H1 (cell line): Measurements from ENCODE around the gene SLC24A5. TPM values are rescaled to one million over a fixed set of nuclear protein-coding genes. Genes with fewer than 3 reads are reported as not detected.

Experiments used
- CTCF ChIA-PET: fragments of 300-600 bp; sonication (Branson Sonifier 250); formaldehyde crosslinking; loops from one replicate; lab custom pipeline; 2021; ENCODE audit not compliant: partially characterized antibody; lab: Charles Lee
- POLR2A ChIA-PET: fragments of 300-600 bp; sonication (Branson Sonifier 250); formaldehyde crosslinking; loops from one replicate; lab custom pipeline; 2021; ENCODE audit warnings: inconsistent platforms; ENCODE audit not compliant: partially characterized antibody; lab: Charles Lee
- DNase-seq, 2 experiments: peaks; one replicate each; pipeline versions ENCODE4 v3.0.0 to v3.0.0-alpha.2; 2010 to 2022; ENCODE audit warnings: low spot score in 2 of 2, low read depth in 1 of 2, mixed read lengths in 1 of 2
- FAIRE-seq: peaks from 2 replicates; lab custom pipeline; 2011; peaks lifted over from hg19 to GRCh38; lab: Jason Lieb, UNC
- H2AFZ ChIP-seq: 2 replicates; pipeline ENCODE4 v1.8.1; 2012; ENCODE audit warnings: low read length, inconsistent platforms
- H2AK5ac ChIP-seq: 2 replicates; pipeline ENCODE4 v1.6.1; 2013; ENCODE audit warnings: low read depth, low read length
- H2BK120ac ChIP-seq: replicated peaks from 2 replicates; pipeline ENCODE3; 2013; ENCODE audit warnings: low read depth, low read length, inconsistent platforms
- H2BK12ac ChIP-seq: 2 replicates; pipeline ENCODE4 v1.6.1; 2013; ENCODE audit warnings: low read depth, low read length
- H2BK15ac ChIP-seq: 2 replicates; pipeline ENCODE4 v1.6.1; 2013; ENCODE audit warnings: low read length
- H2BK20ac ChIP-seq: 2 replicates; pipeline ENCODE4 v1.6.1; 2013; ENCODE audit warnings: low read length
- H2BK5ac ChIP-seq: 2 replicates; pipeline ENCODE4 v1.6.1; 2013; ENCODE audit warnings: low read depth, low read length
- H3K14ac ChIP-seq: 2 replicates; pipeline ENCODE4 v1.6.1; 2013; ENCODE audit warnings: inconsistent platforms; ENCODE audit not compliant: insufficient read length
- H3K18ac ChIP-seq: 2 replicates; pipeline ENCODE4 v1.6.1; 2013; ENCODE audit warnings: low read length; ENCODE audit errors: extremely low read depth
- H3K23ac ChIP-seq: 2 replicates; pipeline ENCODE4 v1.6.1; 2013; ENCODE audit warnings: inconsistent platforms; ENCODE audit not compliant: insufficient read length
- H3K23me2 ChIP-seq: 2 replicates; pipeline ENCODE4 v1.6.1; 2013; ENCODE audit warnings: low read depth, low read length
- H3K27ac ChIP-seq: 2 replicates; pipeline ENCODE4 v1.6.1; 2011; ENCODE audit warnings: low read depth, low read length, inconsistent platforms
- H3K27me3 ChIP-seq, 4 experiments: replicated peaks in 1 of 4; 1 replicate in 1 of 4; 2 replicates in 3 of 4; pipeline versions ENCODE4 v1.6.1 to v1.8.1; 2011 to 2013; ENCODE audit warnings: low read length in 3 of 4, mild to moderate bottlenecking in 3 of 4, inconsistent platforms in 2 of 4, mixed read lengths in 2 of 4, moderate library complexity in 1 of 4; ENCODE audit not compliant: control insufficient read depth in 3 of 4, insufficient read depth in 3 of 4; ENCODE audit errors: extremely low read depth in 1 of 4
- H3K36me3 ChIP-seq, 4 experiments: 2 replicates each; pipeline versions ENCODE4 v1.6.1 to v1.8.1; 2011 to 2013; ENCODE audit warnings: mild to moderate bottlenecking in 4 of 4, low read length in 3 of 4, moderate library complexity in 2 of 4, control low read depth in 1 of 4, inconsistent platforms in 1 of 4; ENCODE audit not compliant: insufficient read depth in 4 of 4, control insufficient read depth in 2 of 4
- H3K4ac ChIP-seq: replicated peaks from 2 replicates; pipeline ENCODE3; 2013; ENCODE audit warnings: low read length, low read depth, mixed read lengths, inconsistent platforms; ENCODE audit not compliant: insufficient read length
- H3K4me1 ChIP-seq, 4 experiments: replicated peaks in 1 of 4; 1 replicate in 1 of 4; 2 replicates in 3 of 4; pipeline versions ENCODE4 v1.6.1 to v1.8.1; 2011 to 2013; ENCODE audit warnings: low read length in 3 of 4, inconsistent platforms in 2 of 4, mixed read lengths in 1 of 4; ENCODE audit not compliant: insufficient read depth in 4 of 4, control insufficient read depth in 3 of 4
- H3K4me2 ChIP-seq, 2 experiments: 2 replicates each; pipeline versions ENCODE4 v1.6.1 to v1.8.1; 2011 to 2013; ENCODE audit warnings: low read depth in 2 of 2, low read length in 2 of 2, control low read depth in 1 of 2, inconsistent platforms in 1 of 2, mild to moderate bottlenecking in 1 of 2; ENCODE audit not compliant: insufficient read depth in 1 of 2
- H3K4me3 ChIP-seq, 4 experiments: fragments of 200-600, 300-600 bp in 1 of 4; sonication (generic), shearing (Covaris generic), sonication (Bioruptor Twin) in 1 of 4; 2 replicates each; pipeline versions ENCODE4 v1.5.1 to v1.8.1; 2011 to 2016; ENCODE audit warnings: low read length in 4 of 4, low read depth in 3 of 4, control low read depth in 2 of 4, inconsistent platforms in 2 of 4, mild to moderate bottlenecking in 2 of 4, mixed read lengths in 1 of 4, moderate library complexity in 1 of 4; ENCODE audit not compliant: insufficient read depth in 2 of 4; ENCODE audit errors: extremely low read depth in 1 of 4
- H3K56ac ChIP-seq: replicated peaks from 2 replicates; pipeline ENCODE3; 2013; ENCODE audit warnings: low read depth, mild to moderate bottlenecking, mixed read lengths, low read length, inconsistent platforms; ENCODE audit not compliant: insufficient read length
- H3K79me1 ChIP-seq: 2 replicates; pipeline ENCODE4 v1.6.1; 2013; ENCODE audit warnings: low read depth, low read length, control low read depth
- H3K79me2 ChIP-seq, 2 experiments: 2 replicates each; pipeline versions ENCODE4 v1.6.1 to v1.8.1; 2012 to 2013; ENCODE audit warnings: low read length in 2 of 2, mild to moderate bottlenecking in 2 of 2, inconsistent platforms in 1 of 2; ENCODE audit not compliant: insufficient read depth in 2 of 2, control insufficient read depth in 1 of 2
- H3K9ac ChIP-seq, 4 experiments: replicated peaks in 1 of 4; 1 replicate in 1 of 4; 2 replicates in 3 of 4; pipeline versions ENCODE4 v1.6.1 to v1.8.1; 2011 to 2013; ENCODE audit warnings: low read depth in 3 of 4, low read length in 3 of 4, control low read depth in 2 of 4, mild to moderate bottlenecking in 2 of 4, moderate library complexity in 2 of 4, inconsistent platforms in 1 of 4; ENCODE audit errors: extremely low read depth in 1 of 4
- H3K9me3 ChIP-seq, 2 experiments: 2 replicates each; pipeline versions ENCODE4 v1.6.1 to v1.8.1; 2012 to 2013; ENCODE audit warnings: mild to moderate bottlenecking in 2 of 2, moderate library complexity in 2 of 2, control low read depth in 1 of 2, inconsistent platforms in 1 of 2, low read depth in 1 of 2, low read length in 1 of 2, mixed read lengths in 1 of 2; ENCODE audit not compliant: insufficient read depth in 2 of 2
- H4K20me1 ChIP-seq, 2 experiments: replicated peaks in 1 of 2; 2 replicates each; pipeline versions ENCODE3 to v1.8.1; 2011 to 2013; ENCODE audit warnings: inconsistent platforms in 2 of 2, low read length in 2 of 2, mild to moderate bottlenecking in 1 of 2; ENCODE audit not compliant: insufficient read depth in 2 of 2, control insufficient read depth in 1 of 2
- H4K5ac ChIP-seq: 2 replicates; pipeline ENCODE4 v1.6.1; 2013; ENCODE audit warnings: low read length, low read depth, mixed read lengths, inconsistent platforms; ENCODE audit not compliant: insufficient read length
- H4K8ac ChIP-seq: 2 replicates; pipeline ENCODE4 v1.8.0; 2013; ENCODE audit warnings: mild to moderate bottlenecking, moderate library complexity, low read length, inconsistent platforms; ENCODE audit not compliant: insufficient read depth; ENCODE audit errors: extremely low read depth
- H4K91ac ChIP-seq: replicated peaks from 2 replicates; pipeline ENCODE3; 2013; ENCODE audit warnings: low read length, mixed read lengths, inconsistent platforms; ENCODE audit not compliant: insufficient read length
- CBX5 ChIP-seq: fragments of 300-800, 300-1000 bp; sonication (generic); IDR thresholded peaks from 2 replicates; pipeline ENCODE4 v1.7.1; 2016; ENCODE audit warnings: antibody characterized with exemption, low read length, low read depth
- CREB1 ChIP-seq: IDR thresholded peaks from 2 replicates; pipeline ENCODE4 v1.6.1; 2012; ENCODE audit warnings: inconsistent platforms
- EP300 ChIP-seq, 2 experiments: IDR thresholded peaks; 1 replicate in 1 of 2; 2 replicates in 1 of 2; pipeline ENCODE4 v1.6.1; 2011 to 2012; ENCODE audit warnings: low read depth in 2 of 2, low read length in 2 of 2, mild to moderate bottlenecking in 2 of 2, borderline replicate concordance in 1 of 2, inconsistent platforms in 1 of 2, moderate library complexity in 1 of 2
- JUN ChIP-seq: IDR thresholded peaks from 2 replicates; pipeline ENCODE4 v1.6.1; 2011; ENCODE audit warnings: low read depth, mild to moderate bottlenecking, improper control_type of control experiment, low read length
- KDM1A ChIP-seq: fragments of 200-600, 300-600 bp; sonication (generic); IDR thresholded peaks from 2 replicates; pipeline ENCODE4 v1.7.1; 2016; ENCODE audit warnings: mild to moderate bottlenecking, low read length, borderline replicate concordance
- MAX ChIP-seq: IDR thresholded peaks from 2 replicates; pipeline ENCODE4 v1.6.1; 2012; ENCODE audit warnings: inconsistent platforms
- POLR2A ChIP-seq, 2 experiments: IDR thresholded peaks; 1 replicate in 1 of 2; 2 replicates in 1 of 2; pipeline ENCODE4 v1.6.1; 2011; ENCODE audit warnings: low read depth in 2 of 2, low read length in 2 of 2, mild to moderate bottlenecking in 2 of 2; ENCODE audit errors: control extremely low read depth in 1 of 2
- RBBP5 ChIP-seq: IDR thresholded peaks from 2 replicates; pipeline ENCODE4 v1.7.1; 2012; ENCODE audit warnings: low read depth, mild to moderate bottlenecking, inconsistent platforms, low read length, moderate library complexity, borderline replicate concordance
- SIN3A ChIP-seq, 2 experiments: IDR thresholded peaks in 1 of 2; conservative IDR thresholded peaks in 1 of 2; 2 replicates each; pipeline ENCODE4 v1.6.1; 2011 to 2012; ENCODE audit warnings: low read length in 2 of 2, improper control_type of control experiment in 1 of 2, low read depth in 1 of 2, mild to moderate bottlenecking in 1 of 2
- TAF7 ChIP-seq: optimal IDR thresholded peaks from 2 replicates; pipeline ENCODE3; 2011; ENCODE audit warnings: low read depth, mild to moderate bottlenecking, inconsistent platforms, low read length, moderate library complexity, borderline replicate concordance
- TBP ChIP-seq: IDR thresholded peaks from 2 replicates; pipeline ENCODE4 v1.6.1; 2011; ENCODE audit warnings: low read depth, low read length, improper control_type of control experiment
- TCF12 ChIP-seq: IDR thresholded peaks from 2 replicates; pipeline ENCODE4 v1.6.1; 2011; ENCODE audit warnings: low read depth, mild to moderate bottlenecking, low read length
- ZNF274 ChIP-seq: IDR thresholded peaks from 2 replicates; pipeline ENCODE4 v1.7.0; 2012; ENCODE audit warnings: low read length, borderline replicate concordance; ENCODE audit errors: extremely low read depth
- WGBS, 2 experiments: shearing (Covaris generic) in 1 of 2; methylation state at CpG; one replicate each; pipeline versions ENCODE4 v1.1.6 to v1.1.7; 2013 to 2015; ENCODE audit warnings: low lambda C conversion rate in 2 of 2, mixed read lengths in 2 of 2, inconsistent platforms in 1 of 2, low coverage in 1 of 2, missing lambda C conversion rate in 1 of 2; ENCODE audit not compliant: insufficient replicate concordance in 2 of 2, insufficient coverage in 1 of 2, insufficient read length in 1 of 2; ENCODE audit errors: extremely low coverage in 1 of 2, missing lambda C conversion rate in 1 of 2; 5-methylcytosine and 5-hydroxymethylcytosine counted together
- polyA plus RNA-seq, 7 experiments: library from polyadenylated mRNA; depleted of rRNA in 3 of 7; stranded (reverse) in 5 of 7; unstranded in 2 of 7; fragments of >200 nt in 5 of 7; fragments of 200-250 nt in 2 of 7; gene quantifications; 1 replicate in 5 of 7; 2 replicates in 1 of 7; 4 replicates in 1 of 7; pipeline versions ENCODE4 v1.2.1 to v1.2.3, GENCODE V29; 2011 to 2013; ENCODE audit warnings: missing spikeins in 2 of 7, mixed read lengths in 2 of 7
- total RNA-seq: library from RNA; stranded (reverse); fragmentation: NEBNext Ultra II Directional; extraction: Animal tissue kit (Norgen Biotek cat#: 25700); gene quantifications from 2 replicates; pipeline ENCODE4 v1.2.1, GENCODE V29; 2021
- TF ChIP-seq, protein P1 (sequence below): IDR thresholded peaks from 2 replicates; pipeline ENCODE4 v1.6.1; 2011; ENCODE audit warnings: low read length, improper control_type of control experiment

The SLC24A5 gene
- total and polyA plus RNA-seq, 2 of the 8 experiments (the other 6 are each of a cell fraction or from before 2014, with no cell fraction given): not detected

GRCh38 chr15:48085591-48085930 lies 35.2 kb upstream of the SLC24A5 start:
- Histone ChIP-seq H2BK120ac (no peak overlapping the region), H3K14ac (no peak overlapping the region), H3K4ac (no peak overlapping the region), H3K56ac (no peak overlapping the region), H2AK5ac (no peak overlapping the region), H4K91ac (no peak overlapping the region), H3K23me2 (no peaks in the 10 kb centered on the region), H3K79me1 (no peaks in the 10 kb centered on the region), H3K36me3 (no peaks in the 10 kb centered on the region), H4K8ac (no peak overlapping the region), H3K4me2 (no peak overlapping the region), H3K27ac (no peak overlapping the region), H3K23ac (no peak overlapping the region), H3K27me3 (no peaks in the 10 kb centered on the region), H2BK15ac (no peak overlapping the region), H2BK5ac (no peak overlapping the region), H3K9me3 (peaks cover 14 to 15% of the 10 kb centered on the region in 2 experiments; a peak in 3 of 4 replicates), H3K79me2 (no peaks in the 10 kb centered on the region), H4K20me1 (no peaks in the 10 kb centered on the region), H2BK20ac (no peak overlapping the region), H3K4me1 (no peaks in the 10 kb centered on the region), H3K18ac (no peak overlapping the region), H2BK12ac (no peak overlapping the region), H2AFZ (no peak overlapping the region), H3K4me3 (no peak overlapping the region), H3K9ac (no peak overlapping the region), H4K5ac (no peak overlapping the region)
- no peak for DNase-seq
- WGBS, 2 experiments: 88% methylated on average over 6 of the region's 6 CpGs; no CpG with 5 or more reads in 1 of the 2 experiments
- ChIA-PET CTCF (interaction anchor here (0.6 to 4.2 kb wide), 67 partner anchors 9 to 890 kb away, joined by 3 to 44 read pairs (median 4); no protein-coding TSS in a partner anchor), POLR2A (no interaction called here)
- no peak for FAIRE-seq
- TF ChIP-seq JUN: no peak
- no peak for TF ChIP-seq RBBP5
- TF ChIP-seq TCF12: no peak
- TF ChIP-seq TBP: no peak
- no peak for TF ChIP-seq MAX
- TF ChIP-seq POLR2A (IDR thresholded peaks at IDR 0.05; ENCODE audit: control extremely low read depth in 1 of 2, low read depth in 2 of 2, low read length in 2 of 2): no peak
- TF ChIP-seq, protein P1, sequence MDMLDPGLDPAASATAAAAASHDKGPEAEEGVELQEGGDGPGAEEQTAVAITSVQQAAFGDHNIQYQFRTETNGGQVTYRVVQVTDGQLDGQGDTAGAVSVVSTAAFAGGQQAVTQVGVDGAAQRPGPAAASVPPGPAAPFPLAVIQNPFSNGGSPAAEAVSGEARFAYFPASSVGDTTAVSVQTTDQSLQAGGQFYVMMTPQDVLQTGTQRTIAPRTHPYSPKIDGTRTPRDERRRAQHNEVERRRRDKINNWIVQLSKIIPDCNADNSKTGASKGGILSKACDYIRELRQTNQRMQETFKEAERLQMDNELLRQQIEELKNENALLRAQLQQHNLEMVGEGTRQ: no peak
- TF ChIP-seq TAF7: no peak
- TF ChIP-seq EP300 (IDR thresholded peaks at IDR 0.05; ENCODE audit: borderline replicate concordance in 1 of 2, low read depth in 2 of 2, low read length in 2 of 2): no peak
- TF ChIP-seq SIN3A (conservative IDR thresholded peaks at IDR 0.05 in 1 of 2, IDR thresholded peaks at IDR 0.05 in 1 of 2; ENCODE audit: low read depth in 1 of 2, low read length in 2 of 2): no peak
- no peak for TF ChIP-seq KDM1A
- TF ChIP-seq ZNF274: no peak
- no peak for TF ChIP-seq CBX5
- TF ChIP-seq CREB1: no peak
